Esophagus muscularis mucosa (tissue), 4 donors: Measurements from ENCODE around the gene C1GALT1.

ENCODE experiments used
- EP300 ChIP-seq: sonication (generic); formaldehyde crosslinking; IDR thresholded peaks from one replicate; pipeline ENCODE4 v1.6.1; 2017; ENCODE audit warnings: antibody characterized with exemption
- POLR2A ChIP-seq: fragments of 450-650 bp; IDR thresholded peaks from one replicate; pipeline ENCODE4 v1.6.1; 2017; ENCODE audit warnings: antibody characterized with exemption, moderate library complexity, mild to moderate bottlenecking, low read depth
- POLR2AphosphoS5 ChIP-seq, 2 donors: sonication (generic); formaldehyde crosslinking; IDR thresholded peaks; one replicate each; pipeline ENCODE4 v1.6.1; 2017; ENCODE audit warnings: antibody characterized with exemption in 2 of 2
- TF ChIP-seq, protein P1 (sequence below), 3 experiments: fragments of 200-600 bp in 2 of 3; fragments of 450-650 bp in 1 of 3; sonication (generic) in 2 of 3; IDR thresholded peaks; one replicate each; pipeline ENCODE4 v1.5.1; 2017 to 2019; ENCODE audit warnings: antibody characterized with exemption in 3 of 3, mild to moderate bottlenecking in 2 of 3, moderate library complexity in 1 of 3

DNA sequence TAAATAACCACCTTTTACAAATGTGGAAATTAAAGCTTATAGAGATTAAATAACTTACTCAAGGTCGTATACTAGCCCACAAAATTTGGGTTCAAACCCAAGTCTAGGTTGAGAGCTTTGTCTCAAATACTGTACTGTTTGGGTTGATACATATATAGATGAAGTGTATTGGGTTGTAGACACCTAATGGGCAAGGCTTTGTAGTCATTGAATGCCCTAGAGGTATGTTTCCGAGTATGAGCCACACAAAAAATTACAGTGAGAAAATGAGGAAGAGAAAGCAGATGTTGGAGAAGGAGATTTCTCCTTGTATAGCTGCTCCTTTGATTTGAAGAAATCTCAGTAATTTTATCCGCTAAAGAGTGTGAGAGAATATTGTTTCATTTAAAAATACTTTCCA is 60.6 kb downstream of the C1GALT1 start:
- no peak for TF ChIP-seq POLR2A
- TF ChIP-seq POLR2AphosphoS5 (IDR thresholded peaks at IDR 0.05): no peak
- TF ChIP-seq, protein P1, sequence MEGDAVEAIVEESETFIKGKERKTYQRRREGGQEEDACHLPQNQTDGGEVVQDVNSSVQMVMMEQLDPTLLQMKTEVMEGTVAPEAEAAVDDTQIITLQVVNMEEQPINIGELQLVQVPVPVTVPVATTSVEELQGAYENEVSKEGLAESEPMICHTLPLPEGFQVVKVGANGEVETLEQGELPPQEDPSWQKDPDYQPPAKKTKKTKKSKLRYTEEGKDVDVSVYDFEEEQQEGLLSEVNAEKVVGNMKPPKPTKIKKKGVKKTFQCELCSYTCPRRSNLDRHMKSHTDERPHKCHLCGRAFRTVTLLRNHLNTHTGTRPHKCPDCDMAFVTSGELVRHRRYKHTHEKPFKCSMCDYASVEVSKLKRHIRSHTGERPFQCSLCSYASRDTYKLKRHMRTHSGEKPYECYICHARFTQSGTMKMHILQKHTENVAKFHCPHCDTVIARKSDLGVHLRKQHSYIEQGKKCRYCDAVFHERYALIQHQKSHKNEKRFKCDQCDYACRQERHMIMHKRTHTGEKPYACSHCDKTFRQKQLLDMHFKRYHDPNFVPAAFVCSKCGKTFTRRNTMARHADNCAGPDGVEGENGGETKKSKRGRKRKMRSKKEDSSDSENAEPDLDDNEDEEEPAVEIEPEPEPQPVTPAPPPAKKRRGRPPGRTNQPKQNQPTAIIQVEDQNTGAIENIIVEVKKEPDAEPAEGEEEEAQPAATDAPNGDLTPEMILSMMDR (IDR thresholded peaks at IDR 0.05): no peak
- no peak for TF ChIP-seq EP300
